ENCODE results near the gene ARMC3.

The ARMC3 gene

DNA sequence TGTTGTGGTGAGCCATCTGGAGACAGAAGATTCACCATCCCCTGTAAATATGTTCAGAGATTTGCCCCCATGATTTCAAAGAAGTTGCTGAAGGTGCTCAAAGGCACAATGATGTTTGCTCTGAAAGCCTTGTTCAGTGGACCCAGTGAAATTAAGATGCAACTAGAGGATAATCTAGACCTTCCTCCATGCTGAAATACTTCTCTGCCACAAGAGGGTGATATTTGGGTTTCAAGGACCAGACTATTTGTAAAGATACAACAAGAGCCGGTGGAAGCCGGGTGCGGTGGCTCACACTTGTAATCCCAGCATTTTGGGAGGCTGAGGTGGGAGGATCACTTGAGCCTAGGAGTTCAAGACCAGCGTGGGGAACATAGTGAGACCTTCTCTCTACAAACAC lies 154.0 kb downstream of the ARMC3 start:
- no peak for DNase-seq

Data from NCI-H1417 treated with DMSO at 0.1 percent for 48 hours (cell line).